ENCODE measurements around the gene CALD1.

CALD1 gene

GRCh38 chr7:134784251-134785049 lies 5.0 kb downstream of the CALD1 start:
- H3K9ac ChIP-seq (ENCODE audit: low read depth, low read length), result no peak overlapping the region
- H3K4me3 ChIP-seq (ENCODE audit: low read depth in 1 of 2, low read length in 2 of 2), result no peak overlapping the region
- no peaks in the 10 kb centered on the region for H3K9me3 ChIP-seq (ENCODE audit: insufficient read depth, low read length, severe bottlenecking)
- no peak overlapping the region for H3K27ac ChIP-seq (ENCODE audit: low read length)
- H3K4me2 ChIP-seq (ENCODE audit: insufficient read depth, low read length), result no peak overlapping the region
- ATAC-seq (ENCODE audit: insufficient read depth, low read depth), result no peak
- TF ChIP-seq CTCF (IDR thresholded peaks at IDR 0.05; ENCODE audit: borderline replicate concordance, extremely low read depth, low read length, poor library complexity, severe bottlenecking) (no peak), EZH2 (IDR thresholded peaks at IDR 0.05; ENCODE audit: borderline replicate concordance, low read depth, low read length, severe bottlenecking) (no peak)
- H4K20me1 ChIP-seq (ENCODE audit: insufficient read depth, low read length), result no peaks in the 10 kb centered on the region
- no peaks in the 10 kb centered on the region for H3K79me2 ChIP-seq (ENCODE audit: insufficient read depth, low read length)
- peaks cover 4% of the 10 kb centered on the region for H3K27me3 ChIP-seq (ENCODE audit: insufficient read depth, low read length, poor library complexity)
- no peak overlapping the region for H2AFZ ChIP-seq (ENCODE audit: low read depth, low read length)
- no peak for DNase-seq
- no peaks in the 10 kb centered on the region for H3K36me3 ChIP-seq (ENCODE audit: insufficient read depth, low read length)
- no peaks in the 10 kb centered on the region for H3K4me1 ChIP-seq (ENCODE audit: insufficient read depth, low read length)

- H3K4me2 ChIP-seq (ENCODE audit: insufficient read depth, low read length), result no peak overlapping the region
- no peaks in the 10 kb centered on the region for H3K9me3 ChIP-seq (ENCODE audit: insufficient read depth, low read length, severe bottlenecking)
- H3K36me3 ChIP-seq (ENCODE audit: insufficient read depth, low read length), result no peaks in the 10 kb centered on the region
Measured at GRCh38 chr7:134785842-134786241, 6.4 kb downstream of the CALD1 start.

GRCh38 chr7:134787064-134787463 lies 7.6 kb downstream of the CALD1 start:
- H3K27ac ChIP-seq (ENCODE audit: low read length), result no peak overlapping the region

More at GRCh38 chr7:134785842-134786241, 6.4 kb downstream of the CALD1 start:
- Histone ChIP-seq H3K9ac (ENCODE audit: low read depth, low read length) (no peak overlapping the region), H3K79me2 (ENCODE audit: insufficient read depth, low read length) (no peaks in the 10 kb centered on the region), H3K4me1 (ENCODE audit: insufficient read depth, low read length) (no peaks in the 10 kb centered on the region), H2AFZ (ENCODE audit: low read depth, low read length) (no peak overlapping the region), H3K27ac (ENCODE audit: low read length) (no peak overlapping the region), H4K20me1 (ENCODE audit: insufficient read depth, low read length) (no peaks in the 10 kb centered on the region), H3K4me3 (ENCODE audit: low read depth in 1 of 2, low read length in 2 of 2) (no peak overlapping the region), H3K27me3 (ENCODE audit: insufficient read depth, low read length, poor library complexity) (peaks cover 4% of the 10 kb centered on the region)
- no peak for ATAC-seq (ENCODE audit: insufficient read depth, low read depth)
- no peak for DNase-seq
- TF ChIP-seq EZH2 (IDR thresholded peaks at IDR 0.05; ENCODE audit: borderline replicate concordance, low read depth, low read length, severe bottlenecking), result no peak
- TF ChIP-seq CTCF (IDR thresholded peaks at IDR 0.05; ENCODE audit: borderline replicate concordance, extremely low read depth, low read length, poor library complexity, severe bottlenecking), result no peak

More at GRCh38 chr7:134787064-134787463, 7.6 kb downstream of the CALD1 start:
- Histone ChIP-seq H4K20me1 (ENCODE audit: insufficient read depth, low read length) (no peaks in the 10 kb centered on the region), H3K79me2 (ENCODE audit: insufficient read depth, low read length) (no peaks in the 10 kb centered on the region), H3K4me3 (ENCODE audit: low read depth in 1 of 2, low read length in 2 of 2) (no peak overlapping the region), H3K9me3 (ENCODE audit: insufficient read depth, low read length, severe bottlenecking) (no peaks in the 10 kb centered on the region), H3K9ac (ENCODE audit: low read depth, low read length) (no peak overlapping the region), H2AFZ (ENCODE audit: low read depth, low read length) (no peak overlapping the region), H3K36me3 (ENCODE audit: insufficient read depth, low read length) (no peaks in the 10 kb centered on the region), H3K4me1 (ENCODE audit: insufficient read depth, low read length) (no peaks in the 10 kb centered on the region), H3K4me2 (ENCODE audit: insufficient read depth, low read length) (no peak overlapping the region), H3K27me3 (ENCODE audit: insufficient read depth, low read length, poor library complexity) (peaks cover 4% of the 10 kb centered on the region)
- ATAC-seq (ENCODE audit: insufficient read depth, low read depth) (no peak), DNase-seq (no peak)
- no peak for TF ChIP-seq EZH2 (IDR thresholded peaks at IDR 0.05; ENCODE audit: borderline replicate concordance, low read depth, low read length, severe bottlenecking)
- TF ChIP-seq CTCF (IDR thresholded peaks at IDR 0.05; ENCODE audit: borderline replicate concordance, extremely low read depth, low read length, poor library complexity, severe bottlenecking), result no peak

Measured in DND-41 (cell line).